Measurements from ENCODE around the gene IPCEF1. TPM values are rescaled to one million over a fixed set of nuclear protein-coding genes. Genes with fewer than 3 reads are reported as not detected.

IPCEF1 gene
- total and polyA plus RNA-seq, 2 of the 8 experiments (the other 6 are each of a cell fraction or from before 2014, with no cell fraction given), result 0.41 to 0.78 TPM

GRCh38 chr6:154222716-154223115, 133.9 kb downstream of the IPCEF1 start:
- H3K4ac ChIP-seq (replicated peaks; ENCODE audit: insufficient read length, low read depth, low read length), result no peak overlapping the region
- no peak overlapping the region for H4K8ac ChIP-seq (ENCODE audit: extremely low read depth, insufficient read depth, low read length)
- no peaks in the 10 kb centered on the region for H3K23me2 ChIP-seq (ENCODE audit: low read depth, low read length)
- H3K9ac ChIP-seq (replicated peaks in 1 of 4; ENCODE audit: extremely low read depth in 1 of 4, low read depth in 3 of 4, low read length in 3 of 4), result no peak overlapping the region
- no peak overlapping the region for H2BK120ac ChIP-seq (replicated peaks; ENCODE audit: low read depth, low read length)
- no peak overlapping the region for H2BK5ac ChIP-seq (ENCODE audit: low read depth, low read length)
- no peaks in the 10 kb centered on the region for H3K27me3 ChIP-seq (replicated peaks in 1 of 4; ENCODE audit: control insufficient read depth in 3 of 4, extremely low read depth in 1 of 4, insufficient read depth in 3 of 4, low read length in 3 of 4)
- H4K91ac ChIP-seq (replicated peaks; ENCODE audit: insufficient read length, low read length), result no peak overlapping the region
- TF ChIP-seq CHD1 (IDR thresholded peaks at IDR 0.05; ENCODE audit: low read depth, low read length), result no peak
- TF ChIP-seq SIX5 (IDR thresholded peaks at IDR 0.05; ENCODE audit: low read depth, low read length), result no peak
- no peak overlapping the region for H2BK20ac ChIP-seq (ENCODE audit: low read length)
- H2BK12ac ChIP-seq (ENCODE audit: low read depth, low read length), result no peak overlapping the region
- 83% methylated on average over 6 of the region's 6 CpGs; no CpG with 5 or more reads in 1 of the 2 experiments for WGBS, 2 experiments (ENCODE audit: extremely low coverage in 1 of 2, insufficient coverage in 1 of 2, insufficient read length in 1 of 2, insufficient replicate concordance in 2 of 2, low coverage in 1 of 2, low lambda C conversion rate in 2 of 2, missing lambda C conversion rate in 1 of 2)
- no peak overlapping the region for H3K14ac ChIP-seq (ENCODE audit: insufficient read length)
- H3K27ac ChIP-seq (ENCODE audit: low read depth, low read length), result no peak overlapping the region
- CTCF ChIA-PET (ENCODE audit: partially characterized antibody), result interaction anchor here (0.6 to 1.5 kb wide), 4 partner anchors 9 to 734 kb away, joined by 3 to 4 read pairs (median 4); no protein-coding TSS in a partner anchor
- no peaks in the 10 kb centered on the region for H3K79me1 ChIP-seq (ENCODE audit: low read depth, low read length)
- no peaks in the 10 kb centered on the region for H3K79me2 ChIP-seq (ENCODE audit: control insufficient read depth in 1 of 2, insufficient read depth in 2 of 2, low read length in 2 of 2)
- H3K4me2 ChIP-seq (ENCODE audit: insufficient read depth in 1 of 2, low read depth in 2 of 2, low read length in 2 of 2), result no peak overlapping the region
- no peak overlapping the region for H3K18ac ChIP-seq (ENCODE audit: extremely low read depth, low read length)
- no peak overlapping the region for H2AFZ ChIP-seq (ENCODE audit: low read length)
- DNase-seq (ENCODE audit: low read depth in 1 of 2, low spot score in 2 of 2) (no peak), FAIRE-seq (no peak)
- no peak overlapping the region for H3K4me3 ChIP-seq (ENCODE audit: extremely low read depth in 1 of 4, insufficient read depth in 2 of 4, low read depth in 3 of 4, low read length in 4 of 4)
- H3K9me3 ChIP-seq (ENCODE audit: insufficient read depth in 2 of 2, low read depth in 1 of 2, low read length in 1 of 2), result no peaks in the 10 kb centered on the region
- peaks cover 0 to 5% (median 3%) of the 10 kb centered on the region in 4 experiments; a peak in 2 of 7 replicates for H3K4me1 ChIP-seq (replicated peaks in 1 of 4; ENCODE audit: control insufficient read depth in 3 of 4, insufficient read depth in 4 of 4, low read length in 3 of 4)
- no peak overlapping the region for H4K5ac ChIP-seq (ENCODE audit: insufficient read length, low read depth, low read length)
- no peaks in the 10 kb centered on the region for H4K20me1 ChIP-seq (replicated peaks in 1 of 2; ENCODE audit: control insufficient read depth in 1 of 2, insufficient read depth in 2 of 2, low read length in 2 of 2)
- no peak overlapping the region for H2BK15ac ChIP-seq (ENCODE audit: low read length)
- no peaks in the 10 kb centered on the region for H3K36me3 ChIP-seq (ENCODE audit: control insufficient read depth in 2 of 4, insufficient read depth in 4 of 4, low read length in 3 of 4)
- no peak overlapping the region for H3K23ac ChIP-seq (ENCODE audit: insufficient read length)
- POLR2A ChIA-PET (ENCODE audit: partially characterized antibody), result interaction anchor here (1.0 kb wide), 1 partner anchor 139 kb away, joined by 3 read pairs; no protein-coding TSS in a partner anchor
- H3K56ac ChIP-seq (replicated peaks; ENCODE audit: insufficient read length, low read depth, low read length), result no peak overlapping the region
- H2AK5ac ChIP-seq (ENCODE audit: low read depth, low read length), result no peak overlapping the region
